Ureter (tissue), 1 donor: ENCODE results near the gene LHX4. TPM values are rescaled to one million over a fixed set of nuclear protein-coding genes. Genes with fewer than 3 reads are reported as not detected.

ENCODE experiments used
- DNase-seq: peaks from one replicate; pipeline ENCODE4 v3.0.0-alpha.2; 2020; ENCODE audit warnings: low spot score
- total RNA-seq: library from RNA; stranded (reverse); gene quantifications from one replicate; pipeline ENCODE4 v1.2.4, GENCODE V29; 2023
- donor health status: DM: yes; HTN: yes; CAD: no.

Gene LHX4
- total RNA-seq, 1 donor from 2014 or later: not detected

DNA sequence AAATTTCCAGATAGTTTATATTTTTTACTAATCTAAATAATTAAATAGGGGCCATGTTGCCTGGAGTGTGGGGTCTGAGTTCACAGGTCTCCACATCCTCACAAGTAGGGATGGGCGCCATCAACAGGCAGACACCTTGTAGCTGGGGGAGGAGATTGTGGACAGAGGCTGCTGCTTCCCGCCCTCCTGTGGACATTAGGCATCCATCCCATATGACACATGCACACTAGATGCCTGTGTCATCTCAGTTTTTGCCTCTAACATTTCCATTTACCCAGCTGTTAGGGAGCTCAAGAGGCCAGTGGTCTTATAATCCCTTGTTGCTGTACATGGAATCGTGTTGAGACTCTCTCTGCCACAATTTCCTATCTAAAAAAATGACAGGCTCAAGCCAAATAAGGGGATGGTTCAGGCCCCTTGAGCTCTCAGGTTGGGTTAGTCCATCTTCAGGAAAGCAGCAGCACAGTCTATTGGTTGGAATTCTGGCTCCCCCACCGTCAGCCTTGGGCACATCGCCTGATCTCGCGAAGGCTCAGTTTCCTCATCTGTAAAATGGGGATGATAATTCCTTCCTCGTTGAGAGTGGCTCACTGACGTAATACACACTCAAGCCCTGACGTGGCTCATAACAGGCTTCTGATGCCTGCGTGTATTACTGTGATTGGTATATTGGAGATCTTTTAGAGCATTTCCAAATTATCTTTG is 13.6 kb downstream of the LHX4 start:
- DNase-seq: no peak

DNA sequence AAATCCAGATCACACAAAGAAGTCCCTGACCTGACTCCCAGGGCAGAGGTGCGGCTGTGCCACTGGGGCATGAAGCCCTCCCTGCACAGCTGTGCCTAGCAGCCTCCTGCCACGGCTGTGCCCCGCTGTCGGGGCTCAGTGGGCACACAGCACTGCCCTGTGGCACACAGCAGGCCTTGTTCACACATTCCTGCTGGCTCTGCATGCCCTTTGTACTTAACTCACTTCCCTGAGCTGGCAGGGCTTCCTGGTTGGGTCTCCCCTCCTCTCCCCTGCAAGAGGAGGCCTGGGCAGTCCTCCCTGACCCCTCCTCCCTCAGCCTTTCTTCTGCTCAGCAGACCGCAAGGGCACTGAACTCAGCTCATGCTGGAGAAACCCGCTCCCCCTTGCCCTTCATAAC is 14.8 kb downstream of the LHX4 start:
- no peak for DNase-seq

DNA sequence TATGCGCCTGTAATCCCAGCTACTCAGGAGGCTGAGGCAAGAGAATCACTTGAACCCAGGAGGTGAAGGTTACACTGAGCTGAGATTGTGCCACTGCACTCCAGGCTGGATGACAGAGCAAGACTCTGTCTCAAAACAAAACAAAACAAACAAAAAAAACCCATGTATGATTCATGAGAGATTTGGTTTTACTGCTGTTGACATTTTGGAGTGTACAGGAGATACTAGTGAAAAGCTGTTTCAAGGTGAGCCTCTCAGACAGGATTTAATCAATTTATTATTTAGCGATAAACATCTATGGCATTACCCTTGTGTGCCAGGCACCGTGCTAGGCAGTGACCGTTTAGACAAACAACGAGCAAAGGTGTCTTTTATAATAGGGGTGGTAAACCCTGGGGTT is 16.5 kb downstream of the LHX4 start:
- no peak for DNase-seq

DNA sequence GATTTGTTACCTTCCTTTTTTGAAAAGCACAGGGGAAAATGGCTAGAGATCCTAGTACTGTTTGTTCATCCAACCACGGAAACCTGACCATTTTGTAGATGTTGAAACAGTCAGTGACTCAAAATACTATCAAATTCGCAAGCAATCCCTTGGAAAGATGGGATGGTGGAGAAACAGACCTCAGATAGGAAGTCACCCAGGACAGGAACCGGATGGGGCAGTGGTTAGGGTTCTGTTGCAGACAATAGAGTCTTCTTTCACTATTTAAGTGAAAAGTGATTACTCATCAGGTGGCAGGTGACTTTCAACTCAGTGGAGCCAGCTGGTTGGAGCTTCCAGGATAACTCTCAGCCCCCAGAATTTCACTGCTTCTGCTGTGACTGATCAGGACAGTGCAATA is 17.0 kb downstream of the LHX4 start:
- no peak for DNase-seq

DNA sequence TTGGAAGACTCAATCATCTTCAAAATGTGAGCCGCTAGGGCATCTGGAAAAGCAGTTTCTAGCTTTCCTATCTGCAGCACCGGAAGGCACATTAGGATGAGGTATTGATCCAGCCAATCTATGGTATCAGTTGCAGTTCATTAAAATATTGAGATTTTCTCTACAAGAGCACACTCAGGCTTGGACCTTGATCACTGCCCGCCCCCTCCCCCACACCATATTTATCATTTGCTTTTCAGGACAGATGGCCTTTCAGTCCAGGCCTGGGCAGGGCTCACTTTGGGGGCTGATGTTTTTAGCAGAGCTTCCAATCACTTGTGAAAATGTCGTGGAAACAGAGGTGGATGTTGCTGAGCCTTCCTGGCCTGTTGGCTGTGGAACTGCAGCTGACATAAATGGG is 17.5 kb downstream of the LHX4 start:
- no peak for DNase-seq

DNA sequence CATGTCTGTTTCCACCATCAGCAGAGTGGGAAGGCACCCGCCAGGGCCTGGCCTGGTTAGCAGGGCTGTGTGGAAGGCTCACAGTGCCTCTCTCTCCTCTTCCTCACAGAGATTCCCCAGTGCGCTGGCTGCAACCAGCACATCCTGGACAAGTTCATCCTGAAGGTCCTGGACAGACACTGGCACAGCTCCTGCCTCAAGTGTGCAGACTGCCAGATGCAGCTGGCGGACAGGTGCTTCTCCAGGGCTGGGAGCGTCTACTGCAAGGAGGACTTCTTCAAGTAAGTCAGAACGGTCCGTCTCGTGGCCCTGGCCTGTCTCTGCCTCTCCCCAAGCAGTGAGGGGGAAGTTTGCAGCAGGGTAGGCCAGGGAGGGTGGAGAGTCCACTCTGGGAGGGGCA is 18.1 kb downstream of the LHX4 start:
- DNase-seq: no peak

DNA sequence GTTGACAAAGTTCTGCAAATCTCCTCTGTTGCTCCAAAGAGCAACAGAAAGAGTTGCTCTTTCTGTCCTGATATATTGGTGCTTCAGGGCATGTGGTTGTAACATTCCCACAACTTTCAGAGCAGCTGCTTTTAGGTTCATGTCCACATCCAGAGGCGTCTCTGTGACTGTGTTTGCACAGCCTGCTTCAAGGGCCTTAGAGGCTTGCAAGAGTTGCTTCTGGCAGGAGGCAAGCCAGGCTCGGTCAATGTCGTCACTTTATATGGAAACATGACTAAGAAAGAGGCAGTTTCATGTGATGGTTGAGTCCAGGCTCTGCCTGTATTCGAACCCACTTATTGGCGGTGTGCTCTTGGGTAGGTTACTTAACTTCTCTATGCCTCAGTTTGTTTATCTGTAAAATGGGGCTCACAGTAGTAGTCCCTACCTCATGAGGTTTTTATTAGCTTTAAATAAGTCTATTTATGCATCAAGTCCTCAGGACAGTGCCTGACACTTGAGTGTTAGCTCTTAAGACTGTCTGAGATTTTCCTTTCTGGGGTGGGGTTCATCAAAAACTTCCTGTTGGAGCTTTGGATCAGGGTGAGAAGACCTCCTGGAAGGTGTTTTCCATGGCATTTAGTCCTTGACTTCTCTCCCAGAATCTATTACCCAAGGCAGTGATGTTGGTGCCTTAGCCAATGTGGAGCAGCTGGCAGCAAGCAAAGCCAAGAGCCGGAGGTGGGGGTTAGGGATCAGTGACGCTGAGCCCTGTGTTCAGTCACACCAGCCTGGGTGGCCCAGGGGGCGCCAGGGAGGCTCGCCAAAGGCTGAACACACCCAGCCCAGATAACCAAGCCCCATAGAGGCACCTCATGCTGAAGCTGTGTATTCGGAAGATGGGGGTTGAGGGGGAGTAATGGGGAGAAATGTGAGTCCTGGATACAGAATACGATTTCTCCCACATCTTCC is 18.9 kb downstream of the LHX4 start:
- DNase-seq: no peak

DNA sequence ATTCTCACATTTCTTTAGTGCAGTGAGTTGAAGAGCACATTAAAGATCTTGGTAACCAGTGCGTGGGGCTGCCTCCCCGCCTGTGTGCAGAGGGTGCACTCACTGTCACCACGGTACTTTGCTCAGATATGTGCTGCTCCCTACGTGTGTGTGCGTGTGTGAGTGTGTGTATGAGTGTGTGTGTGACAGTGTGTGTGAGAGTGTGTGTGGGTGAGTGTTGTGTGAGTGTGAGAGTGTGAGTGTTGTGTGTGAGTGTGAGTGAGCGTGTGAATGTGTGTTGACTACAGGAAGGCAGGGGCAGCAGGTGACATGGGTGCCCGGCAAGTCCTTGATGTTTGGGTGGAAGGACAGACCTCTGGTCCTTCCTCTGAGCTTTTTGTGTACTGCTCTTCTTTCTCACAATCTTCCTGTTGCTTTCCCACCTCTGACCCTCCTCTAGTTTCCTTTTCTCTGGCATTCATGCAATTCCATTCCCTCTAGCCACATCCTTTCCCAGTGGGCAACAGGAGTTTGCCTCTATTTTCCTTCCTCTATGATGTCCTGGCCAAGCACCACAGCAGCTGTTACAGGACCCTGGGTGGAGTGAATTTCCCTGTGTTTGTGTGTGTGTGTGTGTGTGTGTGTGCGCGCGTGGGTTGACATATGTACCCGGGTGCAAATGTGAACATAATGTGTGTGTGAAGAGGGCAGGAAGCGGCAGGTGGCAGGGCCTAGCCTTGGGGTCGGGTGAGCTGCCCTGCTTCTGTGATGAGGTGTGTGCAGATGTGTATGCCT is 19.8 kb downstream of the LHX4 start:
- DNase-seq: no peak

DNA sequence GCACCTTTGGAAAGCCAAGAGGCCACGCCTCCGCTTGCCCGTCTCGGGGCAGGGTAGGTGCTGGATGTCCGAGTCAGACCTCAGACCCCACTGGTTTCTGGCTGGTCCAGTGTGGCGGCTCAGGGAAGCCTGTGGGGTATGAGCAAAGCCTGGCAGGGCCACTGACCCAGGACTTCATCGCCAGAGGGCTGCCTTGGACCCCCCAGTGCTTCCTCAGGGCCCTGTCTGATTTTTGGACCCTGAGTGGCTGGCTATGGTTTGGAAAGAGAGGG is 20.4 kb downstream of the LHX4 start:
- no peak for DNase-seq

DNA sequence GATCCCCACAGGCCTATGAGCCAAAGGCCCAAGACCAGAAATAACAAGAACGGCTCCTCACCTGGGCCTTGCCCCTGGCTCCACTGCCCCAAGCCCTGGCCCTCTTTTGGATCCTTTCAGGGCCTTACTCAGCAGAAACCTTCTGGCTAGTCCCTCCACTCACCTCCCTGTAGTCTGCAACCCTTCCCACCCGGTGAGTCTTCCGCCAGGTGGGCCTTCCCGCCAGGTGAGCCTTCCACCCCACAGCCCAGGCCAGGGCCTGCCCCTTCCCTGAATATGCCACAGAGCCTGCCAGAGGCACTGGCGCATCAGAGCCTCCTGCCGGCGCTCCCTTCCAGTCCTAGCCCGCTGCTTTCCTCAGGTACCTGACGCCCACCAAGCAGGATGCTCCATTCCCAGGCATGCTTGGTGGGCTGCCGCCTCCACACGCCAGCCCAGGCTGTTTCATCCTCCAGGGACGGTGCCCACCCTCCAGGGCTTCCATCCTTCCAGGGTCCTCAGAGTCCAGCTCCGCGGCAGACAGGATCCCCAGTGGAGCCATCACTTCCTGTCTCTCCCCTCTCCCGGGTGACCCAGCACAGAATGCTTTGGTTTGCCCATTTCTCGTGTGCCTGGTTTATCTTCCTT is 20.9 kb downstream of the LHX4 start:
- DNase-seq: no peak

DNA sequence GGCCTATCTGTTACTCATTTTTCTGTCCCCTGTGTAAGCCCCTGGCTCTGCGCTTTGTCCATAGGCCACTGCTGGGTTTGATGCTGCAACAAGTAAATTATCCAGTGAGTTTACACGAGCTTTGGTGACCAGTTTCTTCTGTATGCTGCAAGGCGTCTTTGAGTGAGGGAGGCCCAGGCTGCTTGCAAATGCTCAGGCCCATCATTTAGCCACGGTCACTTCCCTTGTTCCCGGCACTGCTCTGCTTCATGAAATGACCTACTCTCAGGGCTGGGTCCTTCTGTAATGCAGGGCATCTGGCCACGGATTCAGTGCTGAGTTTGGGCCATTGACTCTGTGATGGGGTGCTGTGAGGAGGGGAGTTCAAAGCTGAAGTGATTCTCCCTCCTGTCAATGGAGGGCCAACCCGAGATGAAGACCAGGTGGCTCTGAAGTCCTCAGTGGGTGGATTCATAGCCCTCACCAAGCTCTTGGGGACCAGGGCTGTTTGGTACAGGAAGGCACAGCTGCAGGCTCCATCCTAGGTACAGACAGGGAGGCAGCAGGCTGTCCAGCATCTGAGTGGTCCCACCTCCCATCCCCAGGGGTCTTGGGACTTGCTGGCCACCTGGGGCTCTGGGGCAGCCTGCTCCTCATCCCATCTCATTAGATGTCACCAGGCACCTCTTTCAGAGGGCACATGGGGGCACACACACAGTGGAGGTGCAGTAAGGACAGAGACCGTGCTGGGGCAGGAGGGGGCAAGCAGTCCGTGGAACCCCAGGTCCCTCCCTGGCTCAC is 21.7 kb downstream of the LHX4 start:
- no peak for DNase-seq

DNA sequence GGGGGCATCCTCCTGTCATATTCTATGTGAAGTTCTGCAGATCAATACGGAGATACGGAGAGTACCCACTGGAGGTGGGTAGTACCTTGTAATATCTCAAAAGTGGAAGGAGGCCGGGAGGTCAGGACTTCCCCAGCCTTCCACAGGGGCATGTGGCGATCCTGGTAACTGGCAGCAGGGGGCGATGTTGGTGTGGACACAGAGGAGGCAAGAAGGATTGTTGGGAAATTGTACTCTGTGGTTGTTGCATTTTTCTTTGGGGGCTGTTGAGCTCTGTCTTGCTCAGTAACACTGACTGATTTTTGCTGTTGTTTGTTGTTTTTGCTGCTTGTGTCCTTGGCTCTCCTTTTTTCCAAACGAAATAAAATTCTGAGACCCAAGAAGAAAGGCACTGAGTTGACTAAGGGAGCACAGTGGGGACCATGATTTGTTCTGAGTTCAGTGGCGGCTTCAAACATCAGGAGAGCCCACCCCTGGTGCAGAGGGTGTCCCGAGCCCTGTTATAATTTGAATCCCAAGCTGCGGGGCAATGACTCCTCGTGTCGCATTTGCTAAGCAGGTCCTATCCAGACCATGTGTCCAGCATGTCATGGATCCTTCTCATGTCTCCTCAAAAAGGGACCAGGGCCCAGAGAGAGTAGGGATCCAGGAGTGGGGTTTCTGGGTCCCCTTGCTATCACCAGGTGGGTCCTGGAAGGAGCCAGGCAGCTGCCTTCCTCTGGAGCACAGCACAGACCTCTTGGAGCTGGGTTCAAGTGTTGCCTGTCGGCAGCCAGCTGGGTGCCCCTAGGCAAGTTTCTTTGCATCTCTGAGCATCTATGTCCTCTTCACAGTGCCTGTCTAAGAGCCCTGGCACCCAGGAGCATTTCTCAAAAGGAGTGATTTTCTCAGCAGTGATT is 22.8 kb downstream of the LHX4 start:
- peak; percentile 65 for DNase-seq

DNA sequence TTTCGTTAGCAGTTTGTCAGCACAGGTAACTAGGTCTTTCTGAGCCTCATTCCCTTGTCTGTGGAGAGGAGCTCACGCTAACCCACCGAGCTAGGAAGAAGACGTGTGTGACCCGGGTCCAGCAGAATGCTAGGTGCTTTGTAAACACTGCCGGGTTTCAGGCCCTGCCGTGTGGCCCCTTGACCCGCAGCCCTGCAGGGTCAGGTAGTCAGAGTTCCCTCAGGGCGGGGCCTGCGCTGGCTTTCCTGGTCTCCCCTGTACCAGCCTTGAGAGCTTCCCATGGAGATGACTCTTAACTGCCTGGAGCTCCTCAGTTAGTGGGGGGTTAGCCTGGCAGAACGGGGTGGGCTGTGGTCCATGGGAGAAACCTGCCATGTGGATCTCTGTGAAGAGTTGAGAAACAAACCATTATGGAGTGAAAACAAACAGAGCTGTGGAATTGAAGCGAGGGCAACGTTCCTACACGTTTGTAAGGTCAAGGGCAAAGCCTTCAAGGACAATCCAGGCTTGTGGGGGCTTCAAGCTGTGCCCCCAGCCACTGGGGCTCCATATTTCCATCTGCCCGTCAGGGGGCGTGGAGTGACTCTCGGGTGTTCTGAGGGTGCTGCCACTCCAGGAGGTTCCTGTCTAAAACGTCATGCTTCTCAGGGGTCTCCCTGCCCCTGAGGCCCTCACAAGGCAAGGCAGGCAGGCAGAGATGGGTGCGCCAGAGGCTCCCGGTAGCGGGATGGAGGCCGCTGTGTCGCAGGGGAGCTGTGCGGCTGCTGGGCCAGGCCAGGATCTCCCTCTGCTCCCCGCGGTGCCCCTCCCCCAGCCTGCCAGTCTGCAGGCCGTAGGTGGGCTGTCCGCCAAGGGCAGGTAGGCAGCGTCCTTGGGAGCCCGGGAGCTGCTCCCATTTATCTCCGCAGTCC is 23.8 kb downstream of the LHX4 start:
- no peak for DNase-seq

DNA sequence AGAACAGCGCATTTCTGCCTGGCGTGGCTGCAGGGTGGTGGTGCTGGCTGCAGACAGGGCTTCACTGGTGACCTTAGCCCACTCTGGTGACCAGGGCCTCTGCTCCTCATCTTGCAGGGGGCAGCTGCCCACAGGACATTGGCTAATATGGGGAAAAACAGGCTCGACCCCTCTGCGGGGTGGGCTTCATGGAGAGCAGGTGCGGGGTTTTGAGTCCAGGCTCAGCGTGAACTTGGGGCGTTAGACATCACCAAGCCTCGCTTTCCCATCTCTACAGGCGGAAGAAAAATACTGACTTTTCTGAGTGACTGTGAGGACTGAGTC is 24.4 kb downstream of the LHX4 start:
- DNase-seq: no peak

DNA sequence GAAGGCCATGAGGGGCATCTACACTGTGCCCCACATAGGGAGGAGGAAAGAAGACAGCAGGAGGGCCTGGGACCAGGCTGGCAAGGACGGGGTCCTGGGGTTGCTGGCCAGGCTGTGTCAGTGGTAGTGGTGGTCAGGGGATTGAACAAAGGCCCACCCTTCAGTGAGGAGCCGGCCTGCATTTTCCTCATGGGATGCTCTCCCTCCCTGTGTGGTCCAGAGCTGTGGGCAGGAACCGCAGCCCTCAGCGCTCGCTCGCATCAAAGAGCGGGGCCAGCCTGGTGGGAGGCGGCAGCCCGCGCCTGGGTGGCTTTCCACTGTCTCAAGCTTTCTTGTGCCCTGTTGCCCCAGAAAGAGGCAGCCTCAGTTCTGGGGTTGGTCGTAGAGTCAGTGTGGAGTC is 24.8 kb downstream of the LHX4 start:
- no peak for DNase-seq

DNA sequence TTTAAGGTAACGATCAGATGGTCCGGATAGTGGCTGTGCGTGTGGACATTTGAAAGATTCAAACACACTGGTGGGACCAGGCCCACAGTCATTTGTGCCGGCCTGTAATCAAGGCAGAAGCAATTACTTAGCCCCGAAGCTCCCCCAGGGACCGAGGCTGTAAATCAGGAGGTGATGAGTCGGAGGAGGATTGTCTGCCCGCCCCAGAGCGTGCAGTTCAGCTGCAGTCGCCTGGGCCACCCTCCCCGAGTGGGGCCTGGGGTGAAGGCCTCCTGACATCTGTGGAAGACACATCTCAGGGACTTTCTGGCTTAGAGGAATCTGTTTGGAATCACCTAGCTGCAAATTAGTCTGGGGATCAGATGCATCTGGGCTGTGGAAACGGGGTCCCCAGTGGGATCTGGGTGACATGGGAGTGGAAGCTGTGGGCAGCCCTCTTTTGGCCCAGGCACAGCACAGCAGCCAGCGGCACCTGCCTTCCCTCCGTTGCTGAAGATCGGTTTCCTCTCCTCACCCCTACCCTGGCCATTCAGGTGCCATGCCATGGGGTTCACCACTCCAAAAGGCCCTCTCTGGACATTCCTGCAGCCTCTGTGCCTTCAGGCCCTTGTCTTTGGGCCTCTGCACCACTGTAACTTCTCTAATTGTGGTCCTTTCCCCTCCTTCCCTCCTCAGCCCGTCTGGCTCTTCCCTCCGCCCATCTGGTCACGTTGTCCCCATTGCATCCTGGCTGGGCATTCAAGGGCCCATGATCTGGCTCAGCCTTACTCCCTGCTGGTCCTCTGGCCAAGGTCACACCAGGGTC is 25.7 kb downstream of the LHX4 start:
- DNase-seq: no peak

DNA sequence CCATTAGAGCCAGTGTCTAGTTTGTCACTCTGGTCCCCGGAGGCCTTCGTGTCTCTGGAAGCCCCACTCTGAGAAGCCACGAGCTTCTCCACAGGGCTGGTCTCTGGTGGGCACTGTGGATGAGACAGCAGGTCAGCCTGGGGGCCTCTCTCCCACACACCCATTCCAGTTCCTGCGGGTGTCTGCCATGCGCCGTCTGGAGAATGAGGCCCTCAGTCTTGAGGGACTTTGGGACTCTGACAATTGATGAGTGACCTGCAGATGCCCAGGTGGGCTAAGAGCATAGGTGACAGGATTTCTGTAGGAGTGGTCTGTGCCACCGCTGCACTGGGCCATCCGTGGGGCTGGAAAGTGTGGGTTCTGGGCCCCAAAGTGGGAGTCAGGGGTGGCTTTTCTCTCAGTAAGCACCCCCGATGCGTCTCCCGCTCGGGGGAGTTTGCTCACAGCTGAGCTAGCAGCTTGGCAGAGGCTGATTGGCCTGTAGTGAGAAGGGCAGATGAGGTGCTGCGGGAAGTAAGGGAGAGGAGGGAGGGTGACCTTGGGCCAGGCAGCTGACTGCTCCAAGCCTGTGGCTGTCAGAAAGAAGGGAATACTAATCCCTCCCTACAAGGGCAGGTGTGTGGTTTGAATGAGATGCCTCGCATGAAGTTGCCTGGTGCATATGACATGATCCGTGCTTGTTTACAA is 26.4 kb downstream of the LHX4 start:
- no peak for DNase-seq

DNA sequence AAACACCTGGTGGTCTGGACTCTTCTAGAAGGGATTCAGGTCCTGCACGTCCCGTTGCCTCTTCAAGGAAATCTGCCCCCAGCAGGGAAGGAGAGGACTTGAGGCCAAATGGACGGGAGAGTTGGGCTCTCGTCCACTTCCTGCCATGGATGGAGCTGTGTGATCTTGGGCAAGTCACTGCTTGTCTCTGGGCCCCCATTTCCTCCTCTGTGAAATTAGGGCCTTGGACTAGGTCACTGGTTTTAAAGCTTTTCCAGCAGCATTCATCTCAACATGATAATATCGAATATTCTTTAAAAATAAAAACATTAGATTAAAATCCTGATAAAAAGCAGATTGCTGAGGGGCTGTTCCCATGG is 26.9 kb downstream of the LHX4 start:
- no peak for DNase-seq
